Measurements from ENCODE around the gene YBX3. TPM values are rescaled to one million over a fixed set of nuclear protein-coding genes. Genes with fewer than 3 reads are reported as not detected.

YBX3 gene
- total RNA-seq, 1 donor from 2014 or later: 196 TPM

- DNase-seq (ENCODE audit: extremely low spot score, unreplicated experiment): peak; percentile 78
- Mint-ChIP-seq H3K9me3 (no peaks in the 10 kb centered on the region), H3K27ac (peak overlapping the region; percentile 97), H3K36me3 (peaks cover 29% of the 10 kb centered on the region), H3K4me1 (ENCODE audit: unreplicated experiment) (peaks cover 17% of the 10 kb centered on the region), H3K4me3 (peak overlapping the region; percentile 97), H3K27me3 (peaks cover 12% of the 10 kb centered on the region)
- no peak for TF ChIP-seq CTCF (conservative IDR thresholded peaks at IDR 0.05)
Observed at GRCh38 chr12:10721651-10722501, 1.2 kb downstream of the YBX3 start.

- Mint-ChIP-seq H3K27ac (peak overlapping the region; percentile 97), H3K9me3 (no peaks in the 10 kb centered on the region), H3K4me3 (peak overlapping the region; percentile 97), H3K36me3 (peaks cover 37% of the 10 kb centered on the region), H3K4me1 (ENCODE audit: unreplicated experiment) (peaks cover 17% of the 10 kb centered on the region), H3K27me3 (peaks cover 10% of the 10 kb centered on the region)
- DNase-seq (ENCODE audit: extremely low spot score, unreplicated experiment): no peak
- TF ChIP-seq CTCF (conservative IDR thresholded peaks at IDR 0.05): no peak
Observed at GRCh38 chr12:10720974-10721650, 2.0 kb downstream of the YBX3 start.

GRCh38 chr12:10719482-10719881, 3.6 kb downstream of the YBX3 start:
- peaks cover 6% of the 10 kb centered on the region for H3K27me3 Mint-ChIP-seq
- peak overlapping the region; percentile 56 for H3K4me3 Mint-ChIP-seq
- DNase-seq (ENCODE audit: extremely low spot score, unreplicated experiment): no peak
- H3K27ac Mint-ChIP-seq: peak overlapping the region; percentile 96
- peaks cover 45% of the 10 kb centered on the region for H3K36me3 Mint-ChIP-seq
- H3K4me1 Mint-ChIP-seq (ENCODE audit: unreplicated experiment): peaks cover 17% of the 10 kb centered on the region
- no peak for TF ChIP-seq CTCF (conservative IDR thresholded peaks at IDR 0.05)
- H3K9me3 Mint-ChIP-seq: no peaks in the 10 kb centered on the region

GRCh38 chr12:10718279-10718821, 4.8 kb downstream of the YBX3 start:
- H3K4me3 Mint-ChIP-seq: peak overlapping the region; percentile 79
- TF ChIP-seq CTCF (conservative IDR thresholded peaks at IDR 0.05): no peak
- peaks cover 55% of the 10 kb centered on the region for H3K36me3 Mint-ChIP-seq
- H3K27ac Mint-ChIP-seq: peak overlapping the region; percentile 96
- H3K9me3 Mint-ChIP-seq: no peaks in the 10 kb centered on the region
- H3K27me3 Mint-ChIP-seq: peaks cover 6% of the 10 kb centered on the region
- peaks cover 11% of the 10 kb centered on the region for H3K4me1 Mint-ChIP-seq (ENCODE audit: unreplicated experiment)
- no peak for DNase-seq (ENCODE audit: extremely low spot score, unreplicated experiment)

GRCh38 chr12:10717410-10717809, 5.7 kb downstream of the YBX3 start:
- H3K4me1 Mint-ChIP-seq (ENCODE audit: unreplicated experiment): peaks cover 11% of the 10 kb centered on the region
- peaks cover 65% of the 10 kb centered on the region for H3K36me3 Mint-ChIP-seq
- peak overlapping the region; percentile 70 for H3K4me3 Mint-ChIP-seq
- peak overlapping the region; percentile 96 for H3K27ac Mint-ChIP-seq
- H3K9me3 Mint-ChIP-seq: no peaks in the 10 kb centered on the region
- no peak for TF ChIP-seq CTCF (conservative IDR thresholded peaks at IDR 0.05)
- DNase-seq (ENCODE audit: extremely low spot score, unreplicated experiment): no peak
- H3K27me3 Mint-ChIP-seq: peaks cover 6% of the 10 kb centered on the region
